Vagina (tissue), 2 donors: Measurements from ENCODE around the gene PHF24.

Experiments
- POLR2A ChIP-seq, 2 donors: fragments of 450-650 bp; IDR thresholded peaks; one replicate each; pipeline ENCODE4 v1.6.1; 2017; ENCODE audit warnings: antibody characterized with exemption in 2 of 2, mild to moderate bottlenecking in 2 of 2, moderate library complexity in 2 of 2
- POLR2AphosphoS5 ChIP-seq, 2 donors: sonication (generic); formaldehyde crosslinking; IDR thresholded peaks; one replicate each; pipeline ENCODE4 v1.9.0; 2017; ENCODE audit warnings: antibody characterized with exemption in 2 of 2, mild to moderate bottlenecking in 2 of 2, low read depth in 1 of 2; ENCODE audit not compliant: insufficient read depth in 1 of 2
- TF ChIP-seq, protein P1 (sequence below), 3 experiments: fragments of 450-650 bp in 2 of 3; fragments of 200-600 bp in 1 of 3; sonication (generic) in 1 of 3; IDR thresholded peaks; one replicate each; pipeline ENCODE4 v1.5.1; 2017 to 2019; ENCODE audit warnings: antibody characterized with exemption in 3 of 3, mild to moderate bottlenecking in 2 of 3, moderate library complexity in 2 of 3

DNA sequence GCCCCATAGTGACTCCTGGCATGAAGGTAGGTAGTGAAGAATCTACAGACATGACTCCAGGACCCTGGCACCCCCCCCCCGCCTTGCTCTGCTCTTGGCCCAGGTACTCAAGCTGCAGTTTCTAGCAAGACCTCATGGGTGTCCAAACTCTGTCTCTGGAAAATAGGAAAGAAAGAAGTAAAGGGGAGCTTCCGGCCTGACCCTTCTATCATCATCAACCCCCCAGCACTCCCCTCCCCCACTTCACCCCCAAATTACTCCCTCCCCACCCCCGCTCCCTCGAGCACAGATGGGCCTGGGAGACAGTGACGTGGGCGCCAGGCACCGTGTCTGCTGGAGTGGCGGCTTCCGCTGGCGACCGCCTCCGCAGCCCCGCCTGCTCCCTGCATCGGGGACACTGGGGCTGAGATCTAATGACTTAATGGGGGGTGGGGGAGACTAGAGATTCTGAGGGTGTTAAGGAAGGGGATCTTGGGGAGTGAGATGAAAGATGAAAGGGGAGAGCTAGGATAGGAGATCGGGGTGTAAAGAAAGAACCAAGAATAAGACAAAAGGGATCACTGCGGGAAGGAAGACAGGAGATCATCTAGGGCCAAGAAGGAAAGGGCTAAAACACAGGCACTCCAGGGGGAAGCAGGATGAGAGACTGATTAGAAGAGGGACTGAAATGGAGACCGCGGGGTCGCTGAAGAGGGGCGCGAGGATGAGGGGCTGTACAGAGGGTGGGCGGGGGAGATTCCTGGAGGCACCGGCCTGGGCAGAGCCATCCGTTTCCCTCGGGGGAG lies 30.3 kb downstream of the PHF24 start:
- no peak for TF ChIP-seq POLR2AphosphoS5 (IDR thresholded peaks at IDR 0.05; ENCODE audit: insufficient read depth in 1 of 2, low read depth in 1 of 2)
- TF ChIP-seq, protein P1, sequence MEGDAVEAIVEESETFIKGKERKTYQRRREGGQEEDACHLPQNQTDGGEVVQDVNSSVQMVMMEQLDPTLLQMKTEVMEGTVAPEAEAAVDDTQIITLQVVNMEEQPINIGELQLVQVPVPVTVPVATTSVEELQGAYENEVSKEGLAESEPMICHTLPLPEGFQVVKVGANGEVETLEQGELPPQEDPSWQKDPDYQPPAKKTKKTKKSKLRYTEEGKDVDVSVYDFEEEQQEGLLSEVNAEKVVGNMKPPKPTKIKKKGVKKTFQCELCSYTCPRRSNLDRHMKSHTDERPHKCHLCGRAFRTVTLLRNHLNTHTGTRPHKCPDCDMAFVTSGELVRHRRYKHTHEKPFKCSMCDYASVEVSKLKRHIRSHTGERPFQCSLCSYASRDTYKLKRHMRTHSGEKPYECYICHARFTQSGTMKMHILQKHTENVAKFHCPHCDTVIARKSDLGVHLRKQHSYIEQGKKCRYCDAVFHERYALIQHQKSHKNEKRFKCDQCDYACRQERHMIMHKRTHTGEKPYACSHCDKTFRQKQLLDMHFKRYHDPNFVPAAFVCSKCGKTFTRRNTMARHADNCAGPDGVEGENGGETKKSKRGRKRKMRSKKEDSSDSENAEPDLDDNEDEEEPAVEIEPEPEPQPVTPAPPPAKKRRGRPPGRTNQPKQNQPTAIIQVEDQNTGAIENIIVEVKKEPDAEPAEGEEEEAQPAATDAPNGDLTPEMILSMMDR (IDR thresholded peaks at IDR 0.05): no peak
- TF ChIP-seq POLR2A (IDR thresholded peaks at IDR 0.05): no peak
